Cortex of kidney (tissue), 1 donor: Measurements from ENCODE around the gene HIGD1A.

Source experiments
- DNase-seq: peaks from one replicate; lab custom pipeline; 2025; lab: John Stamatoyannopoulos, UW

Gene HIGD1A

GRCh38 chr3:42804106-42804830 lies at the start of gene HIGD1A:
TSS of gene HIGD1A (minus strand) at chr3:42804490. CDS start at chr3:42794253, 10,237 bp downstream.
- DNase-seq = peak; percentile 75

DNA sequence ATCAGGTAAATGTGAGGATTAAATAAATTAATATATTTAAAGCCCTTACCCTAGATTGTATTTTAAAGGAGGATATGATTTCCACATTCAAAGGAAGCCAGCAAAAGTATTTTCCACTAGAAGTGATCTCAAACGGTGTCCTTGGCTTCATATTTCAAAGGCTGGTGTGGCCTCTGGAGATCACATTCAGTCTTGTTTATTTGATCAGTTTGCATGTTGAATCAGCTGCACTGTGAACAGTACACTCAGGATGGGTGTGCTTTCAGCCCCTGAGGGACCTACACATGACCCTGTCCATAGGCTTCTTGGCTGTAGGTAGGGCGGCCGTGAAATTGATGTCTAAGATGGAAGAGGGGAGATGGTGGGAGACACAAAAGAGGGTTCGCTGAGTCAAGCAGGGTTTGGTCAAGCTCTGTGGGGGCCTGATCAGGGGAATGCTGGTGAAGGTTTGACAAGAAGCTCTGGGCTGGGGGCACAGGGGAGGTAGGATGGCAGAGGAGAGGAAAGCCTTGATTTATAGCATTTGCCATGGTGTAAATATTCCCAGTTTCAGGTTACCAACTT lies 49.5 kb upstream of the HIGD1A start:
- no peak for DNase-seq

GRCh38 chr3:42853056-42853455 lies 48.8 kb upstream of the HIGD1A start:
- DNase-seq = no peak

DNA sequence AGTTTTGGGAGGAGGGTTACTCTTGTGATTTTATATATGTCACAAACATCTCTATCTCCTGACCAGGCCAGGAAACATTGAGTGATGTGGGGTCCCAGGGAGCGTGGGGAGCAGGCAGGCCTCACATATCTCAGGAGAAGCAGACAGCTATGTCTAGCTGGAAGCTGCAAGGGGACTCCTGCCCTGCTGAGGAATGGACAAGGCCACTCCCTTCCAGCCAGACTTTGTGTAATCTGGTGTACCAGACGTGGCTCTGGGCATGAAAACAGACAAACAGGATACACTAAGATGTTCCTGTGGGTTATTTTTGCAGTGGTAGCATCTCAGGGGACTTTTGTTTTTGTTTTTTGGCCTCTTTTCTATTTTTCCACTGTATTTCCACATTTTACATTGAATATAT lies 48.2 kb upstream of the HIGD1A start:
- no peak for DNase-seq

GRCh38 chr3:42851228-42851834 lies 47.0 kb upstream of the HIGD1A start:
- no peak for DNase-seq

DNA sequence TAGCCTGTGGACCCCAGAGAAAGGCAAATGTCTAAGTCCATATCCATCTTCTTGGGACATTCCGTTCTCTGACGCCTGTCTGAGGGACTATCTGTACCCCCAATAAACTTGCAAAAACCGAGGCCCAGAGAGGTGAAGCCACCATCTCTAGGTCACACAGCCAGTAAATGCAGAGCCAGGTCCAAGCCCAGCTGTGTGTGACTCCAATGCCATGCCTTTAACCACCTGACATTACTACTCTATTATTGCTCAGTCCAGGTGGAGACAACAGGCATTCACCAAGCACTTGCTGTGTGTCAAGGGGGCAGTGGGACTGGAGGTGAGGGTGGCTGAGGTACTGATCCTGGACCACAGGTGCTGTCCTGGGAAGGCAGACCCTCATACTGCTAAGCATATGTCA lies 46.0 kb upstream of the HIGD1A start:
- DNase-seq = no peak

DNA sequence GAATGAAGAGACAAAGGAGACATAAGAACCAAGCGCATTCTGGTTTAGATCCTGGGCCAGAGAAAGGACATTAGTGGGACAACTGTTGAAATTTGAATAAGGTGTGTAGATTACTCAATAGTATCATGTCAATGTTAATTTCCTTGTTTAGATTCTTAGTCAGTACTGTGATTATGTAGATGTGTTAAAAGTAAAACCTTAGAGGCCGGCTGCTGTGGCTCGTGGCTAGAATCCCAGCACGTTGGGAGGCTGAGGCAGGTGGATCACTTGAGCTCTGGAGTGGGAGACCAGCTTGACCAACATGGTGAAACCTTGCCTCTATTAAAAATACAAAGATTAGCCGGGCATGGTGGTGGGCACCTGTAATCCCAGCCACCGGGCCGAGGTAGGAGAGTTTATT lies 44.7 kb upstream of the HIGD1A start:
- DNase-seq = no peak

DNA sequence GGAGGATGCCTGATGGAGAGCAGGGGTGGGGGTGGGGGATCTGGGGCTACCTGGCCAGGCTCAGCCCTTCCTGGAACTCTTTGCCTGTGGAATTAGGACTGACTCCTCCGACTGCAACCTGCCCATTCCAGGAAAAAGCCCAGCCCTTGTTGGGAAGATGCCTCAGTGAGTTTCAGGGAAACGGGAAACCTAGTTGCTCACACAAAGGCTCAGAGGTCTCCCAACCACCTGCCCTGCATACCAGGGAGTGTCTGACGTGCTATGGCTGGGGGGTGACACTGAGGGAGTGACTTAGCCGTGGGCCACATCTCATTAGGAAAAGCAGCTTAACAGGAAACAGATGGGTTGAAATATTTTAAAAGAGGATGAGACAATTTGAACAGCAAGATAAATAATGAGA lies 43.4 kb upstream of the HIGD1A start:
- DNase-seq = no peak

GRCh38 chr3:42846685-42847522 lies 42.6 kb upstream of the HIGD1A start:
- DNase-seq = no peak

- no peak for DNase-seq
Observed at GRCh38 chr3:42844815-42845214, 40.5 kb upstream of the HIGD1A start.

DNA sequence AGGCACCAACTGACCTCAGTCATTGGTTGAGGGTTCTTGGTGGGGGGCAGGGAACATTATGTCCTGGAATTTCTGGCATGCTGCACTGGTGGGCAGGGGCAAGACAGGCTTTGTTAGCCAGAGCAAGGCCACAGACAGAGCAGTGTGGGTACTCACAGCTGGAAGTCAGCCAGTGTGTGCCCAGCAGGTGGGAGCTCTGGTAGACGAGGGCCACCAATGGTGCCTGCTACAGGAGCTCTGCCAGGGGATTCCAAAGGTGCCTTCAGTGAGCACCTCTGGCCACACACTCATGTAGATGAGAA lies 40.1 kb upstream of the HIGD1A start:
- no peak for DNase-seq

GRCh38 chr3:42843713-42844411 lies 39.6 kb upstream of the HIGD1A start:
- no peak for DNase-seq

DNA sequence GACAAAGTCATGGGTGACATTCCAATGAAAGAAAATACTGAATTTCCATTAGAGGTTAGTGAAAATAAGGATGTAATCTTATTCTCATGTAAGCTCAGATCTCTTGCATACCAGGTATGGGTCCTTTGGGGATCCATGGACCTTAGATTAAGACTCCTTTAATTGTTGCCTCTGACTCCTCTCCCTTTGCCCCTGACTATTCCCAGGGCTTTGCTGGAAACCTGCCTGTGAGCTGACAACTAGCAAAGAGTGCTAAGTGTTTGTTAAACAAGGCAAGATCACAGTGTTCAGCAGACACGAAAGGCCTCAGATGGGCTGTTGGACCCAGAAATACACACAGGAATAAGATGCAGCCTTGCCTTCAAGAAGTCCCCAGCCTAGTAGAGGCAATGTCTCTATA lies 37.0 kb upstream of the HIGD1A start:
- DNase-seq = no peak

GRCh38 chr3:42839616-42840015 lies 35.3 kb upstream of the HIGD1A start:
- DNase-seq = no peak

DNA sequence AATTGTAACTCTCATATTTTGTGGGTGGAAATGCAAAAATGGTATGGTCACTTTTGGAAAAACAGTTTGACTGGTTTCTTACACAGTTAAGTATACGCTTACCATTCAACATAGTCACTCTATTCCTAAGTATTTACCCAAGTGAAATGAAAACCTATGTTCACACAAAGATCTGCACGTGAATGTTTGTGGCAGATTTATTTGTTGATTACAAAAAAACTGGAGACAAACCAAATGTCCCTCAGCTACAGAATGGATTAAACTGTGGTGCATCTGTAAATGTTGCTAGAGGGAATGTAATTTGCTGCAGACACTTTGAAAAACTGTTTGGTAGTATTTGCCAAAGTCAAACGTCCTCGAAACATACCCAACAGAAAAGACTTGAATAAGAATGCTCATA lies 34.3 kb upstream of the HIGD1A start:
- DNase-seq = no peak

GRCh38 chr3:42836150-42837123 lies 32.1 kb upstream of the HIGD1A start:
- DNase-seq = no peak

GRCh38 chr3:42831321-42831713 lies 27.0 kb upstream of the HIGD1A start:
- DNase-seq = no peak

DNA sequence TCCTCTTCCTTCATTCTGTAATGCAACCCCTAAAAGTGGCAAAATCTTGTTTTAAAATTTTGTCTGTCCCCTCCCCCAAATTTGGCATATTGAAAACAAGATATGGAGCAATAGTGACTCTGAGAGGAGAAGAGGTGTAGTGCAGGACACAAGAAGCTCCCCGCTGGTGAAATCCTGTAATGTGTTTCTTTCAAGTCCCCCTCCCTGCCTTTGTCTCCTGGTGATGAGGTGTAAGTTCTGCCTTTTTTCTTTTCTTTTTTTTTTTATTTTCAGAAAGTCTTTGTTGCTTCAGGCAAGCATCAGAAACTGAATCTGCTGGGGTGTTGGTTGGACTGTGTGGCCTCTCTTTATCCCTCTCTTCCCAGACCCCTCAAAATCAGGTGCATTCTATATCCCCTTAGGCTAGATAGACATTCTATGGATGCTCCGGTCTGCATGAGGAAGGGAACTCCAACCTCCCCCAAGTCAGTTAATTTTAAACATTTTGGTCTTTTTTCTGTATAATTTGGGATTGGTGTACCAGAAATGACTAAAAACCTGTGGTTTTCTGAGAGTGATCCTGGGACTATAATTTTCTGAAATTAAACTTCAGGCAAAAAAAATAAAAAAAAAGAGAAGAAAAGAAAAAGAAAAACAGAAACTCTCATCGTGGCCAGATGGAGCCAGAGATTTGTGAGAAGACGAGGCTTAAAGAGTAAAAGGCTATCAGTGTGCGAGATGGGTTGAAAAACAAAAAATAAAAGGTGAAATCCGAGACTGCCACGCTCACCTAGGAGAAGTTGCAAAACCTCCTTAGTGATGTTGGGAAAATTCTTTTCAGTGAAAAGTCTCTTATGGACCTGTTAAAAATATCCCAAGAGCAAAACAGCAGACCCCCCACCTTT lies 26.4 kb upstream of the HIGD1A start:
- DNase-seq = no peak

DNA sequence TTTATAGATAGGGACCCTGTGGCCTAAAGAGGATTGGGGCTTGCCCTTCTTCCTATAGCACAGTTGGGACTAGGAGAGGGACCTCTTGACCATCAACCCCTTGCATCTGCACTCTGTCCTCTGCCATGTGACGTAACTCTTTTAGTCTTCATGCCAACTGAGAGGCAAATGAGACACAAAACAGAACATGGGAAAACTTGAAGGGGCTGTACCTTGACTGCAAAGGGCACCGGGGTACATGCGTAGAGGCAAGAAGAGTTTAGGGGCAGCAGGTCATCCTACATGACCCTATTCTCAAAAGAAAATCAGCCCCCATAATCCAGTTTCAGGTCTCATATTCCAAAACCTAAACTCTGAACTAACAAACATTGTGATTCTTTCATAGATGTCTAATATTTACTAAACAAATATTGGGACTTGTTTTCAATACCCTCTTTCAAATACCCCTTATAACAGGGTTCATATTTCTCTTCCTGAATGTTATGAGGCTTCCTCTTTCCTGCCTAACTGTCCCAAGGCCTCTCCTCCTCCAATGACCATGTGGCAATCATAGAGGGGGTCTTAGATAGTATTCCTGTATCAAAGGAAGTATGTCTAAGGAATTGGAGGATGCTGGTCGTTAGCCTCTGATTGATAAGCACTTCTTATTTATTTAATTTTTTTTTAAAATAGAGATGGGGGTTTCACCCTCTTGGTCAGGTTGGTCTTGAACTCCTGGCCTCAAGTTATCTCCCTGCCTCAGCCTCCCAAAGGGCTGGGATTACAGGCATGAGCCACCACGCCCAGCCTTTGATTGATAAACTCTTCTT lies 25.5 kb upstream of the HIGD1A start:
- DNase-seq = no peak
